Neural cell (in vitro differentiated cells): ENCODE results near the gene FNBP1L. TPM values are rescaled to one million over a fixed set of nuclear protein-coding genes. Genes with fewer than 3 reads are reported as not detected.

ENCODE experiments used
- H2AFZ ChIP-seq: fragments of 200-600, 300-800 bp; sonication (generic), shearing (Covaris generic); 2 replicates; pipeline ENCODE4 v1.6.0; 2014; ENCODE audit warnings: low read depth, mild to moderate bottlenecking, antibody characterized with exemption, low read length, moderate library complexity
- H3F3A ChIP-seq: fragments of 200-600 bp; shearing (Covaris generic); 2 replicates; pipeline ENCODE4 v1.6.1; 2016; ENCODE audit warnings: mild to moderate bottlenecking, moderate library complexity, mixed read lengths, antibody characterized with exemption, low read length; ENCODE audit not compliant: insufficient read depth, poor library complexity, severe bottlenecking
- H3K27ac ChIP-seq: fragments of 200-600, 300-800 bp; sonication (generic), shearing (Covaris generic); 2 replicates; pipeline ENCODE4 v1.5.1; 2014; ENCODE audit warnings: mild to moderate bottlenecking, low read length, moderate library complexity
- H3K27me3 ChIP-seq: fragments of 300-800, 200-600 bp; sonication (generic), shearing (Covaris generic); 2 replicates; pipeline ENCODE4 v1.6.0; 2014; ENCODE audit warnings: mild to moderate bottlenecking, low read depth, low read length, moderate library complexity; ENCODE audit not compliant: insufficient read depth
- H3K36me3 ChIP-seq: fragments of 300-800, 200-600 bp; sonication (generic), shearing (Covaris generic); 2 replicates; pipeline ENCODE4 v1.5.1; 2014; ENCODE audit warnings: mild to moderate bottlenecking, antibody characterized with exemption, low read length, moderate library complexity; ENCODE audit not compliant: insufficient read depth
- H3K4me2 ChIP-seq: fragments of 300-800, 200-600 bp; sonication (generic), shearing (Covaris generic); 2 replicates; pipeline ENCODE4 v1.6.0; 2014; ENCODE audit warnings: mild to moderate bottlenecking, low read length
- H3K4me3 ChIP-seq: fragments of 300-800, 200-600 bp; sonication (generic), shearing (Covaris generic); 2 replicates; pipeline ENCODE4 v1.5.1; 2014; ENCODE audit warnings: mild to moderate bottlenecking, low read length, moderate library complexity
- H3K79me2 ChIP-seq: fragments of 200-600 bp; shearing (Covaris generic); replicated peaks from 2 replicates; pipeline ENCODE4 v1.6.0; 2014; ENCODE audit warnings: mild to moderate bottlenecking, low read length, moderate library complexity; ENCODE audit not compliant: insufficient read depth
- H3K9ac ChIP-seq: fragments of 300-800, 200-600 bp; sonication (generic), shearing (Covaris generic); 2 replicates; pipeline ENCODE4 v1.6.1; 2016; ENCODE audit warnings: mild to moderate bottlenecking, low read length, mixed read lengths
- H3K9me2 ChIP-seq: fragments of 200-600 bp; shearing (Covaris generic); 2 replicates; pipeline ENCODE4 v1.6.1; 2016; ENCODE audit warnings: mild to moderate bottlenecking, low read length, mixed read lengths; ENCODE audit not compliant: insufficient read depth
- H3K9me3 ChIP-seq: fragments of 200-600, 300-800 bp; sonication (generic), shearing (Covaris generic); 2 replicates; pipeline ENCODE4 v1.6.1; 2016; ENCODE audit warnings: mild to moderate bottlenecking, mixed run types, low read length, moderate library complexity, mixed read lengths
- H4K20me1 ChIP-seq: fragments of 200-600 bp; shearing (Covaris generic); 2 replicates; pipeline ENCODE4 v1.6.1; 2016; ENCODE audit warnings: mild to moderate bottlenecking, mixed run types; ENCODE audit not compliant: insufficient read depth
- CTCF ChIP-seq: fragments of 450-650 bp; IDR thresholded peaks from 2 replicates; pipeline ENCODE4 v1.5.1; 2014; ENCODE audit warnings: antibody characterized with exemption, mild to moderate bottlenecking, moderate library complexity; ENCODE audit not compliant: poor library complexity, severe bottlenecking
- EP300 ChIP-seq: fragments of 450-650 bp; conservative IDR thresholded peaks from 2 replicates; pipeline ENCODE4 v1.6.1; 2014; ENCODE audit warnings: antibody characterized with exemption, mild to moderate bottlenecking, moderate library complexity; ENCODE audit not compliant: poor library complexity, severe bottlenecking
- EZH2 ChIP-seq: fragments of 200-600, 300-800 bp; shearing (Covaris generic), sonication (generic); IDR thresholded peaks from 2 replicates; pipeline ENCODE4 v1.6.1; 2014; ENCODE audit warnings: antibody characterized with exemption, low read length, borderline replicate concordance, mild to moderate bottlenecking; ENCODE audit not compliant: insufficient read depth, poor library complexity, severe bottlenecking
- MXI1 ChIP-seq: fragments of 450-650 bp; conservative IDR thresholded peaks from 2 replicates; pipeline ENCODE4 v1.6.1; 2014; ENCODE audit warnings: antibody characterized with exemption, mild to moderate bottlenecking; ENCODE audit not compliant: poor library complexity, severe bottlenecking
- POLR2AphosphoS5 ChIP-seq: IDR thresholded peaks from 2 replicates; pipeline ENCODE4 v1.6.1; 2012
- RAD21 ChIP-seq: fragments of 450-650 bp; conservative IDR thresholded peaks from 2 replicates; pipeline ENCODE4 v1.6.1; 2014; ENCODE audit warnings: antibody characterized with exemption, mild to moderate bottlenecking, moderate library complexity
- REST ChIP-seq: IDR thresholded peaks from 2 replicates; pipeline ENCODE4 v1.6.1; 2012; ENCODE audit warnings: borderline replicate concordance
- SMC3 ChIP-seq: fragments of 450-650 bp; conservative IDR thresholded peaks from 2 replicates; pipeline ENCODE4 v1.6.1; 2014; ENCODE audit warnings: antibody characterized with exemption, mild to moderate bottlenecking, moderate library complexity; ENCODE audit not compliant: poor library complexity
- TAF1 ChIP-seq: IDR thresholded peaks from 2 replicates; pipeline ENCODE4 v1.6.1; 2012; ENCODE audit warnings: low read depth
- polyA plus RNA-seq: library from polyadenylated mRNA; depleted of rRNA; stranded (reverse); fragments of >200 nt; gene quantifications from 2 replicates; pipeline ENCODE4 v1.2.3, GENCODE V29; 2014

FNBP1L gene
- polyA plus RNA-seq, 1 donor from 2014 or later, result 1,044 TPM

GRCh38 chr1:93450321-93450720 is 2.4 kb downstream of the FNBP1L start:
- no peak overlapping the region for H2AFZ ChIP-seq
- no peak overlapping the region for H3K27ac ChIP-seq
- H4K20me1 ChIP-seq, result peaks cover 17% of the 10 kb centered on the region
- H3F3A ChIP-seq, result no peaks in the 10 kb centered on the region
- peaks cover 68% of the 10 kb centered on the region for H3K79me2 ChIP-seq
- TF ChIP-seq SMC3 (no peak), POLR2AphosphoS5 (no peak), RAD21 (no peak), TAF1 (no peak)
- no peaks in the 10 kb centered on the region for H3K27me3 ChIP-seq
- H3K9me2 ChIP-seq, result no peaks in the 10 kb centered on the region
- no peaks in the 10 kb centered on the region for H3K36me3 ChIP-seq
- peak overlapping the region; percentile 91 for H3K4me2 ChIP-seq
- H3K9me3 ChIP-seq, result no peaks in the 10 kb centered on the region
- peak overlapping the region; percentile 95 for H3K4me3 ChIP-seq
- H3K9ac ChIP-seq, result peak overlapping the region; percentile 98

- no peak overlapping the region for H3K9ac ChIP-seq
- H4K20me1 ChIP-seq, result peaks cover 29% of the 10 kb centered on the region
- peak overlapping the region; percentile 31 for H3K4me3 ChIP-seq
- H3K9me2 ChIP-seq, result no peaks in the 10 kb centered on the region
- no peak overlapping the region for H3K27ac ChIP-seq
- no peak overlapping the region for H2AFZ ChIP-seq
- H3K27me3 ChIP-seq, result no peaks in the 10 kb centered on the region
- peaks cover 5% of the 10 kb centered on the region for H3K36me3 ChIP-seq
- peaks cover 95% of the 10 kb centered on the region for H3K79me2 ChIP-seq
- H3F3A ChIP-seq, result no peaks in the 10 kb centered on the region
- H3K4me2 ChIP-seq, result no peak overlapping the region
- TF ChIP-seq POLR2AphosphoS5, result no peak
- TF ChIP-seq TAF1, result no peak
- no peak for TF ChIP-seq REST
- no peak for TF ChIP-seq CTCF
- TF ChIP-seq EZH2, result no peak
- TF ChIP-seq RAD21, result no peak
- TF ChIP-seq MXI1, result no peak
- TF ChIP-seq SMC3, result no peak
- no peaks in the 10 kb centered on the region for H3K9me3 ChIP-seq
These were observed 6.0 kb downstream of the FNBP1L start for GRCh38 chr1:93453911-93454310.

GRCh38 chr1:93459126-93459525 is 11.2 kb downstream of the FNBP1L start:
- Histone ChIP-seq H2AFZ (no peak overlapping the region), H3K9me3 (no peaks in the 10 kb centered on the region), H4K20me1 (peaks cover 18% of the 10 kb centered on the region), H3K36me3 (peaks cover 8% of the 10 kb centered on the region), H3K4me2 (no peak overlapping the region), H3K79me2 (peaks cover 94% of the 10 kb centered on the region), H3K27me3 (no peaks in the 10 kb centered on the region), H3K27ac (no peak overlapping the region), H3K9me2 (no peaks in the 10 kb centered on the region), H3K9ac (no peak overlapping the region), H3F3A (no peaks in the 10 kb centered on the region), H3K4me3 (no peak overlapping the region)
- no peak for TF ChIP-seq EZH2
- no peak for TF ChIP-seq RAD21
- no peak for TF ChIP-seq TAF1
- TF ChIP-seq CTCF, result no peak
- no peak for TF ChIP-seq MXI1
- no peak for TF ChIP-seq EP300
- TF ChIP-seq POLR2AphosphoS5, result no peak
- TF ChIP-seq SMC3, result no peak
- TF ChIP-seq REST, result no peak
